Left ventricle myocardium superior (tissue), 1 donor: Measurements from ENCODE around the gene CD2AP. TPM values are rescaled to one million over a fixed set of nuclear protein-coding genes. Genes with fewer than 3 reads are reported as not detected.
A peak's percentile ranks its signal among the peaks of the same experiment; 100 is the strongest.
"Not testable (repeated sequence)": the region's sequence is repeated elsewhere in the genome, so short reads cannot be mapped to it uniquely, and the experiment has no call there.

Experiments
- ATAC-seq: fragments of 200-7000 bp; cut with Tn5 transposase; one replicate; pipeline ENCODE4 v1.9.1; 2020; ENCODE audit warnings: mild to moderate bottlenecking, moderate library complexity
- DNase-seq: peaks from one replicate; pipeline ENCODE4 v3.0.0-alpha.2; 2020
- intact Hi-C: fragments of 100-400 bp; cut with micrococcal nuclease; formaldehyde crosslinking; loops from one replicate; pipeline ENCODE4 v1.11.0; 2022
- total RNA-seq: library from RNA; stranded (reverse); fragmentation: NEBNext Ultra II Directional; extraction: Animal tissue kit (Norgen Biotek cat#: 25700); gene quantifications from one replicate; pipeline ENCODE4 v1.2.1, GENCODE V29; 2021
- donor health status: DM: no; HTN: yes; CAD: no; lungs with severe emphysema.

Gene CD2AP
- total RNA-seq, 1 donor from 2014 or later = 10.1 TPM

DNA sequence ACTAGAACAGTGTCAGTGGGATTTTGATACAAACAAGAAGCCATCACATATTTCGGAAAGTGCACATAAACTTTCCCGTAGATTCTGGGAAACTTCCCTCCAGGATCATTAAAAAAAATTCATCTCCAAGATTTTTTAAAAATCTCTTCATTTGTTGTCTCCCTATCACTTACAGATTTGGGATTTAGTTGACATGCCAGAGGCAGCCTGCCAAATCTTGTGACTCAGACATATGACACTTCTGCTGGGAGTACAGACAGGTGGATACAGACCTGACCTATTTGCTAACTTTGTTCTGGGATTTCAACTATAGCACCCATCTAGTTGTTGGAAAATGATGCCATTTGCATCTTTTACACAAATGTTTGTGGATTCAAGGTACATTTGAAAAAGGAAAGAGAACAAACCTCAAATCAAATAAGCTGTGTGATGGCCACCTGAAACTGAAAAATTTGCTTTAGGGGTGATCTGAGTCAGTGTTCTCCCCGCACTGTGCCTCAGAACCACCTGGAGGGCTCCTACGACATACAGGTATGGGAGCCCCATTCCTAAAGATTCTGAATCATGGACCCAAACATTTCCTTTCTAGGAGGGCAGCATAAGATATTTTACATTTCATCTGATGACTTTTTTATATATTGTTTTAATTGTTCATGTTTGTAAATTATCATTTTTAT is 21.9 kb upstream of the CD2AP start:
- no peak for ATAC-seq
- intact Hi-C loops = no loop called here
- DNase-seq = no peak

DNA sequence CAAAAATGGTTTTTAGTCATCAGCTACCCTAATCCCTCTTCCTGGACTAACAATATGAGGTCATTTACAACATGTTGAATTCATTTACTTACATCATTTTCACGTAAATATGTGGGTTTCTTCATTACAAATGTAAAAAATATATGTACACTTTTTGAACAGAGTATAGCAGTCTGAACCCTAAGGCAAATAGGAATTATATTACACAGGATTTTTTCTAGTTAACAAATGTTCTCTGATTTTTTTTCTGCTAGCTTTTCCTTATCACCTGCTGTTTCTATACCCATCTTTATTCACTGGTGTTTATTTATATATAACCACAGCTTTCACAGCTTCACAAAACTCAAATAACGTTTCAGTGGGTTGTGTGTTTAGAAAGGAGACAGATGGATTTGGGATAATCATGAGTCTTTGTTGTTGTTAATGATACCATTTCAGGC is 21.0 kb upstream of the CD2AP start:
- ATAC-seq (no peak), DNase-seq (no peak)
- intact Hi-C loops = no loop called here

- DNase-seq = no peak
- no peak for ATAC-seq
- intact Hi-C loops = no loop called here
Measured at GRCh38 chr6:47457370-47457769, 20.2 kb upstream of the CD2AP start.

DNA sequence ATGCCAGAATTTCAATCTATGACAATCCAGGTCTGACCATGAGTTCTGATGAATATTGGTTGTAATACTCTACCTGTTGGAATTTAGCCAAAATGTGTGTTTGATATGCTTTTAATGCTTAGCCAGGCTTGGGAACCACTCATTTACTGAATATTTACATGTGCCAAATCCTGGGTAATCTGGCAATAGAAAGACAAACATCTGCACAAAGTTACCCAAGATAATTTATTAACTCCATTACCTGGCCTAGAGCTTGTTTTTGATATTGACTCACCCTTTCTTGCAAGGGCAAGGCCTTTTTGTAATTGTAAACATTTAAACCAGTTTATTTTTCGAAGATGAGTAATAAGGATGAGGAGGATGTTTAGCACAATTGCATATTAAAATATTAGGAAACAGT is 13.5 kb upstream of the CD2AP start:
- intact Hi-C loops = no loop called here
- DNase-seq (no peak), ATAC-seq (no peak)

DNA sequence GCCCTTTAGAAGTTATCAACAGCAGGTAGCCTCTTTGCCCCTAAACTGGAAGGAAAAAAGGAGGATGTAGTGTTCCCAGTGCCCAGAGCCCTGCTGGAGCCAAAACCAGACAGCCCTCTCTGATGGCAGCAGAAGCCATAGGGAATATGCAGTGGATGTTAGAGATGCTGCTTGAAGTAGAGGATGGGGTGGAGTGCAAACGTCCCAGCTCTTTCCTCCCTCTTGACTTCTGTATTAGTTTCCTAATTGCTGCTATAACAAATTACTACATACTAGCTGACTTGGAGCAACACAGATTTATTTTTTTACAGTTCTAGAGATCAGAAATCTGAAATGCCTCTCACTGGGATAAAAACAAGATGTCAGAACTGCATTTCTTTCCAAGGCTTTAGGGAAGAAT is 12.5 kb upstream of the CD2AP start:
- DNase-seq = no peak
- intact Hi-C loops = no loop called here
- no peak for ATAC-seq

- intact Hi-C loops = no loop called here
- no peak for ATAC-seq
Measured at GRCh38 chr6:47471911-47472310, 5.7 kb upstream of the CD2AP start.

DNA sequence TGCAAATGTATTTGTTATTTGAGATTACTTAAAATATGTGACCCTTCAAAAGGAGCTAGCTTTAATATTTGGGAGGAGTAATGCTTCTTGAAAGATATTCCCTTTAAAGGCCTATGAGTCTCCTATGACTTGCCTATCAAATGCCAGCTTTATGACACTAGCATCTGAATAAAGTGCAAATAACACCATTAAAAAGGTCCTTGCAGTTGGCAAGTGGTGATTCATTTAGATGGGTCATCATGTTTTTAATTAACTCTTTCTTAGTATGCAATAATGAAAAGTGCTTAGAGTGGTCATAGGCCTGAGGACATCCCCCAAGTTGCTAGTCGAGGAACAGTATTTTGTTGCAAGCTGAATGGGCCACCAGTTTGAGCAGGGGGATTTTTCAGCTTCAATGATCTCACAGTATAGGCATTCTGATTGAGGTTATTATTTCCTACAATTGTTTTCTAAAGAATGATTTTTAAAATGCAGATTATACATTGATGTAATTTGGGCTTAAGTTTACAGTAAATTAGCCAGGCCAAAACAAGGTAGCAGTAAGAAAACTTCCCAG is 3.7 kb upstream of the CD2AP start:
- intact Hi-C loops = no loop called here

More at GRCh38 chr6:47471911-47472310, 5.7 kb upstream of the CD2AP start:
- DNase-seq = no peak

GRCh38 chr6:47475319-47475816 is 2.2 kb upstream of the CD2AP start:
- no peak for DNase-seq
- intact Hi-C loops = no loop called here
- no peak for ATAC-seq

More for the DNA sequence above, 3.7 kb upstream of the CD2AP start:
- ATAC-seq (no peak), DNase-seq (no peak)

DNA sequence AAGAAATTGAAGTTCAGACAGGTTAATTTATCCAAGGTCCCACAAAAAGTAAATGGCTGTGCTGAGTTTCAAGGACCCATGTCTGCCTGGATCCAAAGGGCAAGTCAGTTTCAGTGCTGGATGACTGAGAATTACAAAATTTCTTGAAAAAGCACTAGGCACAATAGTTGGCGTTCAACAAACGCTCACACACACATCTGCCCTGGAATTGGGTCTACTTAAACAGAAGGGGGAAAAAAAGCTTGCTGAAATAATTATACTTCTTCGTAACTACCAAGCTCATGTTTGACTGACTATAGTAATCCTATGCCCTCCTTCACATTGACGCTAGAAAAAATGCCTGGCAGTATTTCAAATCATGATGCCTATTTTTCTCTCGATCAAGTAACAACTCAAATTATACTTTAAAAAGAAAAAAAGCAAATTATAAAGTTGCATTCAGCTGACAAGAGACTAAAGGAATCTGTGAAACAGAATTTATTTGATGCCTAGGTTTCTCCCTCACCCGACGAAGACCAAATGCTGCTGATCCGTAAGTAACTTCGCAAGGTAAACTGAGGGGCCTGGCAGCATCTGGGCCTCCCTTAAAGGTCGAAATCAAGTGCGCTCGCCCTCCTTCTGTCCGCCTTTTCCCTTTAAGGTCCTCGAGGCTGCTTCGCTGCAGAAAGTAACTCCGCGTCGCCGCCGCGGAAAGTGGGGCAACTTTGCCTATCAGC is 650 bp upstream of the CD2AP start:
- no peak for ATAC-seq
- DNase-seq = no peak
- intact Hi-C loops = no loop called here

GRCh38 chr6:47478233-47479139 is 897 bp downstream of the CD2AP start:
- DNase-seq = peak; percentile 37
- intact Hi-C loops = no loop called here
- ATAC-seq = peak; percentile 29

GRCh38 chr6:47479140-47479508 is 1.5 kb downstream of the CD2AP start:
- DNase-seq (no peak), ATAC-seq (no peak)
- intact Hi-C loops = no loop called here

DNA sequence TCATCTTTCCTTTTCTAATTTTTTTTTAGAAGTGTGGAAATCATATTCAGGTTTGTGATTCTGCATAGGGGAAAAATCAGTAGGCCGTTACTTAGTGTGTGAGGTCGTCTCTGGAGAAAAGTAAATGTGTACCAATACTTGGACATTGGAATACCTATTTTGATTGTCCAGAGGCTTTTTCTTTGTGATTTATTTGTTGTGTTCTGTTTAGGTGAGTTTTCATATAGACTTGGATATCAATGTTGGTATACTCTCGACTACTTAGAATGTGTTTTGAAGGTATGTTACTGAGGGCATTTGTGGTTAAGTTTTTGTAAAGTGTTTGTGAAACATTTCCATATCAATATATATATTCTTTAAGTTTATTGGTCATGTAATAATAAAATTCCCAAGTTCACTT is 2.3 kb downstream of the CD2AP start:
- DNase-seq (no peak), ATAC-seq (no peak)
- intact Hi-C loops = no loop called here

GRCh38 chr6:47481213-47481612 is 3.6 kb downstream of the CD2AP start:
- intact Hi-C loops, ATAC-seq, DNase-seq: not testable (repeated sequence)

GRCh38 chr6:47481806-47482205 is 4.2 kb downstream of the CD2AP start:
- intact Hi-C loops = no loop called here
- ATAC-seq = no peak
- no peak for DNase-seq

GRCh38 chr6:47483516-47483852 is 5.9 kb downstream of the CD2AP start:
- intact Hi-C loops = no loop called here
- ATAC-seq = no peak

DNA sequence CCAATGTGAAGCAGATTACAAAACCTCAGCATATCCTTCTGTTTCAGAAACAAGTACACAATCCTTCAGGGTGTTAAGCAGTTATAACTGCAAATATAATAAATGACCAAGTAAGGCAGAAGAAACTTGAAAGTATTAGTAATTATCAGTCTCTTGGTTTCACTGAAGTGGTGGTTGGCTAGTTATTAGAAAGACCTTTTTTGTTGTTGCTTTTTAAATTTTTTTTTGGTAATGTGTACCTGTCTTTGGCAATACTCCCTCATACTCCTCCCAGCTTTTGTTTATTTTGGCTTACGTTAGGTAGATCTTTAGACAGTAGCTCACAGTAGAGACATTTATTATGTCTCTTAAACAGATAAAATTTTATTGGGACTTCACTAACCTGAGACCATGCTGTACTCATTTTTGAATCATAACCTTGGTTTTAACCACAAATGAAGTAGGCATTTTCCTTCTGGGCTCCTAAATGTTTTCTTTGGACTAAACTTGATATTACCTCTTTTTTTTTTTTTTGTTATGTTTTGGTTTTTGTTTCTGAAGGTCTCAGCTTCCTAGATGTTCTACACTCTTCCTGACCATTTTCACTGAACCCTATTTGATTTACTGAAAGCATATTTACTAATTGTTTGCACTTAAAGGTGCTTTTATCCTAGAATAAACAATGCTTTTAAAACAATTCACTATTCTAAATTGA is 6.4 kb downstream of the CD2AP start:
- intact Hi-C loops = no loop called here
- DNase-seq (no peak), ATAC-seq (no peak)

More at GRCh38 chr6:47483516-47483852, 5.9 kb downstream of the CD2AP start:
- no peak for DNase-seq

DNA sequence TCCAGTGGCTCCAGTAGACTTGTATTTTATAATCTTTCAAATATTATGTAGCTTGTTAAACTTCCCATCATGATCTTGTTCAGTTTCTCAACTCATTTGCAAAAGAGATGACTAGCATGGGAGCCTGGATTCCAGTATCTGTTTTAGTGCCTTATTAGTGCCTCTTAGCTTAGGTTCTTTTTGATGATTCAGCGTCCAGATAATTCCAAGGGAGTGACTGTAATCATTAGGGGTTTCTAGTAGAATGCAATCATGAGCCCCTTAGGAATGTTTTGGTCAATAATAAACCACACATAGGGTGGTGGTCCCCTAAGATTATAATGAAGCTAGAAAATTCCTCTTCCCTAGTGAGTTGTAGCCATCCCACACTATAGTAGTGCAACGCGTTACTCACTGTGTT is 7.0 kb downstream of the CD2AP start:
- ATAC-seq (no peak), DNase-seq (no peak)
- intact Hi-C loops = no loop called here

GRCh38 chr6:47485083-47485482 is 7.5 kb downstream of the CD2AP start:
- intact Hi-C loops = no loop called here
- DNase-seq (no peak), ATAC-seq (no peak)
